GM11168 (cell line): Measurements from ENCODE around the gene OS9.

Experiments used
- in situ Hi-C: fragments of 300-500 bp; cut with MboI; formaldehyde crosslinking; loops from one replicate; pipeline ENCODE4 v1.12.0; 2022; ENCODE audit warnings: low sequenced_read_pairs; ENCODE audit not compliant: unreplicated experiment

The OS9 gene

DNA sequence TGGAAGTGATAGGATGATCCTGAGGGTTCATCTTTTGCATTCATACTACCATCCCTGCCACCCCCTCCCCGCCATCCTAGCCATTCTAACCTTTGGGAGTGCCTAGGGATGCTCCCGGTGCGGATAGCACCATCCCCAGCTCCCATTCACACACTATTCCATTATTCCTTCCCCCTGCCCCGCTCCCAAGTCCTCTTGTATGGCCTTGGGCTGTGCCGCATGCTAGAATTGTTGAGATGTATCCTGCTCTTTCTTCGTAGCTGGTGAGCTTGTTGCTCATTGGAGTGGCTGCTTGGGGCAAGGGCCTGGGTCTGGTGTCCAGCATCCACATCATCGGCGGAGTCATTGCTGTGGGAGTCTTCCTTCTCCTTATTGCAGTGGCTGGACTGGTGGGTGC, 51.6 kb downstream of the OS9 start:
- in situ Hi-C loops, result no loop called here

DNA sequence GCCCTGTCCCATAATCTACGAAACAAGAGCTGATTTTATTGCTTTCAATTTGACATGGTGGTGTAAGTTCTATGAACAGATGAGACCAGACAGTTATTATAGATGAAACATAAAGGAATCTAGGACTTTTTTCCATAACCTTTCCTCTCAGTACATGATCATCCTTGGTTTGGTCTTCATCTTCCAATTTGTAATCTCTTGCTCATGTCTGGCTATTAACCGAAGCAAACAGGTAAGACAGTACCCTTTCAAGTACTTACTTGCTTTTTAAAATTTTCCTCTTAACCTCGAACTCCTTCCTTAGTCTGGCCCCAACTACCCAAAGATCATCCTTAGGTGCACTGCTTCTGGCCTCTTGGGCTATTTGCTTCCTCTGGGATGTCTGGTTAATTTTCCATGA, 52.1 kb downstream of the OS9 start:
- in situ Hi-C loops, result no loop called here

DNA sequence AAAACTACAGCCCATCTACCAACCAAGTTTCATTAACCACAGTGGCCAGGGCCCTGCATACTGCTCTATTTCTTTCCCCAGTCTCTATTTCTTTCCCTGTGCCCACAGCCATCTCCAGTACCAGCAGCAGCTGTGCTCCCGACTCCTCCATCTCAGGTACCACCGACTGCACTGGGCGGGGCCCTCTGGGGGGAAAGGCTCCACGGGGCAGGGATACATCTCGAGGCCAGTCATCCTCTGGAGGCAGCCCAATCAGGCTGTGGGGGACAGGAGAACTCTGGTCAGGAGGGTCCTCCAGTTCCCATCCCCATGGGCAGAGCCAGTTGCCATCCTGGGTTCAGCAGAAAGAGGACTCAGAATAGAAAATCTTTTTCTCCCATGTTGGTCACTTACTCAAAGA, 55.1 kb downstream of the OS9 start:
- in situ Hi-C loops, result no loop called here

DNA sequence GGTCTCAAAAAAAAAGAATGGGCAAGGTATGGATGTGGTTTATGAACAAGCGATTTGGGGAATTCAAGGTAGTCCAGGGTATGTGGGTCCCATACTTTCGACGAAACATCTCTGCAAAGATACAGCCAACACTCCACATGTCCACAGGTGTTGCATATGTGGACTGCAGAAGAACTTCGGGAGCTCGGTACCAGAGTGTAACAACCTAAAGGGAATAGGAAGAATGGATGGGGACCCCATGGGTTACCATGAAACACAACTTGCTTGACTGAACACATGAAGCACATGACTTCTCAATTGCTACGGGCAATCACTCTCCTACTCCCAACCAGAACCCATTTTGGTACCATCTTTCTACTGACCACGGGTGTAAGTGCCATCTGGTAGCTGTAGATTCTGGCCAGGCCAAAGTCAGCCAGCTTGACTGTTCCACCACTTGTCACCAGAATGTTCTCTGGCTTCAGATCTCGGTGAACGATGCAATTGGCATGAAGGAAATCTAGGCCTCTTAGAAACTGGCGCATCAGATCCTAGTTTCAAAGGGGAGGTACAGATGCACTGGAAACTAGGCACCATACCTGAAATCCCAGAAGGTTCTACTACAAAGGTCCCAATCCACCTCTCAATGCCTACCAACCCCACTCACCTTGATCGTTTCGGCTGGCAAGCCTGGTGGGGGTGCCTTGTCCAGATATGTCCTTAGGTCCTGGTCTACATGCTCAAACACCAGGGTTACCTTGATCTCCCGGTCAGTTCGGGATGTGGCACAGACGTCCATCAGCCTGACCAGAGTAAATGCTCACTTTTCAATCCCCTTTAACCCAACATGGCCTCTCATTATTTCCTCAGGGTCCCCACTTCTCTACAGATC, 56.9 kb downstream of the OS9 start:
- in situ Hi-C loops, result no loop called here

DNA sequence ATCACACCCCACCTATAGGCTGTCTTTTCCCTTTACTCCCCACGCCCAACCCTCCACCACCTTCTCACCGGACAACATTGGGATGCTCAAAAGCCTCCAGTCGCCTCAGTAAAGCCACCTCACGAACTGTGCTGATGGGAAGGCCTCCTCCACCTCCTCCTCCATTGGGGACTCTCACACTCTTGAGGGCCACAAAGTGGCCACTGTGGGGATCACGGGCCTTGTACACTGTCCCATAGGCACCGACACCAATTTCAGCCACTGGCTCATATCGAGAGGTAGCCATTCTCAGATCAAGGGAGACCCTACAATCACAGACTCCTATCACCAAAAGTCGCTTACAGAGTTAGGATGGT, 57.5 kb downstream of the OS9 start:
- in situ Hi-C loops, result no loop called here

DNA sequence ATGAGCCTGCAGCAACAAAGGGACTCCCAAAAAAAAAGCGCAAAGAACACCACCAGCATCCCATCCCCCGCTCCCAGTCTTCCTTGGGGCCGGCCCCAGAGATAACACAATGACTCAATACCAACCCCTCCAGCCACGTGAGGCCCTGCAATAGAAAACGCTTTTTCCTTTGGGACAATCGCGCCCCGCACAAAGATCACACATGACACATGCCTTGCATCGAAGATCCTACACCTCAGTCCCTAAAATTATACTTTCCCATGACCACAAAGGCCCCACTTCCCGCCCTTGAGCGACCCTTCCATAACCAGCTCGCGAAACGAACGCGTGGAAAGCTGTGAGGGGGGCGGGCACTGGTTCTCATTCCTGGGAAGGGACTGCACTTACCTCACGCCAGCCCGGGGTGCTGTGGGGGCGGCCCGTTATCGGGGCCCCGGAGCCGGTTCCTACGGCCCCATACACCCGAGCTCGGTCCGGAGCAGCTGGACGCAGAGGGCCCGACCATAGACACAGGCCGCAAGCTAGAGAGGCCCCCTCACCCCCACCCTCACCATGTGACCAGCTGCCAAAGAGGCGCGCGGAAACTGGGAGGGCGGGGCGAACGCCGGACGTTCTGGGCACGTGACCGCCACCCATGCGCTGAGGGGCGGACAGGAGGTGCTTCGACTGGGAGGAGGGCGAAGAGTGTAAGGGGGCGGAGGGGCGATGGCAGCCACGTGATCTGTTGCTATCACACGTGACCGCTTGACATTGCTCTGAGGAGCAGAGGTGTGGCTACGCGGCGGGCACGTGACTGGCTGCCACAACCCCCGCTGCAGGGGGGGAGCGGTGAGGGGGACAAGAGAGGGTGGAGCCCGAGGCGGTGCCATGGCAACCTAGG, 58.1 kb downstream of the OS9 start, which contains the start of gene CDK4:
CDK4 (minus strand) TSS at position 523 of the 880 bp plus-strand sequence. CDS start 593 bp downstream, outside the sequence.
- in situ Hi-C loops, result no loop called here

DNA sequence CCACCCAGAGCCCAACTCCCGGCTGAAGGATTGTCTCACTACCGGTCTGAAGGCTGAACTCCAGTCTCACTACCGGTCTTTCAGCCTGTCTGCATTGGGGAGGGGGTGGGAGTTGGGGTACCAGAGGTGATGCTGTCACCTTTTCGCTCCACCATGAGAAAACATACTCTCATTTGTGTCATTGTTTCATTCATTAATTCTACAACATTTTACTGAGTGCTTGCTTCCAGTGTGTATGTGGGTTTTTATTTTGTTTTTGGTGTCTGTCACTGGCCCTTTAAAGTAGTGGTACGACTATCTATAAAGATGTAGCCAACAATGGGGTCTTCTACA, 58.7 kb downstream of the OS9 start:
- in situ Hi-C loops, result no loop called here

DNA sequence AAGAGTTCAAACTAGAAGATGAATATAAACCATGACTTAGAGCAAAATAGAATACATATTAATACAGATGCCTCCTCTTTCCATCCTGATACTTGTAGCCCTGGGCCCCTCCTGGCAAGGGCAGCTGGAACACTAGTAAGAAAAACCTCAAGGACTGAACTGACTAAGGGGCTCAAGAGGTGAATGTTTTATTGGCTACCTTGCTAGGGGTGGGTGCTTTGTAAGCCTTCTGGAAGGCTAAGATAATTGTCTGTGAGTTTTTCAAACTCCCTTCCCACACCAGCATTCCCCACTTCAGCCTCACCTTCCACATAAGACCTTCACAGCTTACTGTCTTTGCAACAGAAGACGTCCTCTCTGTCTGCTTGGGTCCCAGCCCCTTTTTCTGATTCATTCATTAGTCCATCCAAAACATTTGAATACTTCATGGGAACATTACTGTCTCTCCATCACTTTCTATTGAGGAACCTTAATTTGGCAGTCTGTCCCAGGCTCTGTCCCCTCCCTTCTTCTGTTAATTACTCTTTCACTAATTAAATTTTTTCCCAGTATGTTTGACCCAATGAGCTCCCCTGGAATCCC, 59.9 kb downstream of the OS9 start:
- in situ Hi-C loops, result no loop called here

DNA sequence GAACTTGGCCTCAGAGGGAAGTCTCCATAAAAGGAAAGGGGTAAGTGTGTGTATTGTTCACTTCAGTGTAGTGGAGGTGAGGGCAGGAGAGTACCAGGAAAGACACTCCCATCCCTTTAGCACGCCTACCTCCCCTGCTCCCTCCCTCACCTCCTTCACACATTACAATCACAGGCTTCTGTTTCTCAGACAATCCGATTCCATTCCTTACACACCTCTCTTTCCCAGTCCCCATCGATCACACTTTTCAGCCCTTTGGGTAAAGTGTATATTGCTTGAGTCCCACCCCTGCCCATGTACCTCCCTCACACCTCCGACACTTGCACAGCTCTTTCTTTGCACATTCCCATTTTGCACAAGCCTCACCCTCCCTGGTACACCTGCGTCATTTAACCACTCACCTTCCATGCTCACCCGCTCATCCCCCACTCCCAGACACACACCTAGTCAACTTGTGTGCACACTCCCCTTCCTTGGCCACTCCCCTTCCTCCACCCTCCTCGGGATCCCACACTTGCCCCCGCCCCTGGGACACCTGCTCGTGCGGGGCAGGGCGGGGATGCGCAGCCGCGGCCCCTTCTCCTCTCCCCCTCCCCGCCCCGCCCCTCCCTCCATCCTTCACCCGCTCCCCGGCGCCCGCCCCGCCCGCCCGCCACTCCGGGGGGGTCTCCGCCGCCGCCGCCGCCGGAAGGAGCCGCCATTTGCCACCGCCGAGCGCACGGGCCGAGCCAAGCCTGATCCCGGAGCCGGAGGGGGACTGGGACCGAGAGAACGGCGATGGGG, 60.7 kb downstream of the OS9 start, which contains the start of gene MARCHF9:
MARCHF9 (plus strand) TSS at position 693 of the 783 bp plus-strand sequence. CDS start 426 bp downstream, outside the sequence.
- in situ Hi-C loops, result no loop called here

DNA sequence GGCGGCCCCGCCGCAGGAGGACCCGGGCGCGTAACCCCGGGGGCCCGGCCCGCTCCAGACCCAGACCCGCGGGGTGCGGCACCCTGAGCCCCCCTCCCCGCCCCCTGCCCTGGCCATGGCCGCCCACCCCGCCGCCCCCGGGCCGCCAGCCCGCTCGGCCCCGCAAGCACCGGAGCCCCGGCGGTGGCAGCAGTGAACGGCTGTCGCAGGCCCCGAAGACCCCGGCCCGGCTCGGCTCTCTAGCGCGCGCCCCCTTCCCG, 61.2 kb downstream of the OS9 start:
- in situ Hi-C loops, result no loop called here

DNA sequence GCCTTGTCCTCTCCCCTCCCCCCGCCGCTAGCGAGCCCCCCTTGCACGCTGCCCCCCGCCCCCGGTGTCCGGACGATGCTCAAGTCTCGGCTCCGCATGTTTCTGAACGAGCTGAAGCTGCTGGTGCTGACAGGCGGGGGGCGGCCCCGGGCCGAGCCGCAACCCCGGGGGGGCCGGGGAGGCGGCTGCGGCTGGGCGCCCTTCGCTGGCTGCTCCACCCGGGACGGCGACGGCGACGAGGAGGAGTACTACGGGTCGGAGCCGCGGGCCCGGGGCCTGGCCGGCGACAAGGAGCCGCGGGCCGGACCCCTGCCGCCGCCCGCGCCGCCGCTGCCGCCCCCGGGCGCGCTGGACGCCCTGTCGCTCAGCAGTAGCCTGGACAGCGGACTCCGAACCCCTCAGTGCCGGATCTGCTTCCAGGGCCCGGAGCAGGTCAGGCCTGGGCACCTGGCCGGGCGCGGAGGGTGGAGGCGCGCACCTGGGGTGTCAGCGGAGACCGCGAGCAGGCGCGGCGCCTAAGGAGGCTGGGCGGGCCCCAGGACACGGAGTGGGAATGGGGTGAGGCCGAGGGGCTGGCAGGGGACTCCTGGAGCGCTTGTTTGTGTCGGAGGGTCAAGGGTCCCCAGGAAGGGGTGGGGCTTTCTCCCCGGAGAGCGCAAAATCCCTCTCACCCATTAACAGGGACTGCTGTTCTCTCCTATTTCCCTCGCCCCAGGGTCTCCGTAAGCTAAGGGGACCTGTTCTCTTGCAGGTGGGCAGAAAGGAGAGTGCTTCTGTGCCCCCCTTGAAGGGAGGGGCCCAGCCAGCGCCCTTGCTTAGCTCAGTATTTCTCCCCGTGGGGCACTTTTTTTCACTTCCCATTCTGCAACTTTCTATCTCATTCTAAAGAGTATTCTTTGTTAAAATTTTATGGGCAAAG, 61.8 kb downstream of the OS9 start:
- in situ Hi-C loops, result no loop called here

DNA sequence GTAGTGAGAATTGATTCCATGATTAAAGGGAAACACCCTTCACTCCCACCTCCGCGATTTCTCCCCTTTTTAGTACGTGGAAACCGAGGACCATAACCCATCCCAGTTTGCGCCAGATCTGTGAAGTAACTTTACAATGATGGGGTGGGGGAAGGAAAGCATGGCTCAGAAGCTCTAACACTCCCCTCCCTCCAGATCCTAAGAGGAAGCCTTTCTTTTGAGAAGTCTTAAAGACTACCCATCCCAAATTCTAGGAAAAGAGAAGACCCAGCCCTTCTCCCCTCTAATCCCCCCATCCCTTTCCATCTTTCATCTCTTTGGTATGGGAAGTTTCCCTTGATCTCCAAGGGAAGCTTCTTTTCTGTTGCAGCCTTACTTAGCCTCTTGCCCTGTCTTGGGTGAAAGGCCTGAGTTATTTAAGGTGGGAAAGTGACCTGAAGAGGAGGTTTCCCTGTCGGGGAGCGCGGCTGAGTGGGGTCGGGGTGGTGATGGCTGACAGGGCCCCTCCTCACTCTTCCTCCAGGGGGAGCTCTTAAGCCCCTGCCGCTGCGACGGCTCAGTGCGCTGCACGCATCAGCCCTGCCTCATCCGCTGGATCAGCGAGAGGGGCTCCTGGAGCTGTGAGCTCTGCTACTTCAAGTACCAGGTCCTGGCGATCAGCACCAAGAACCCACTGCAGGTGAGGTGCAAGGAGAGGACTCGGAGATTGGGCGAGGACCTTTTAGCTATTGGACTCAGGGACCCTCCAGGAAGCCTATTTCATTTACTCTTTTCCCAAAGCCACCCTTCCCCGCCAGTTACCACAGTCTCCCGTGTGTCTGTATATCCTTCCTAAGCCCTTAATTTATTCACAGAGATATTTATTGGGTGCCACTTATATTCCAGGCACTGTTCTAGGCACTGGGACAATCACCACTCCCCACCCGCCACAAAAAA, 62.7 kb downstream of the OS9 start:
- in situ Hi-C loops, result no loop called here

DNA sequence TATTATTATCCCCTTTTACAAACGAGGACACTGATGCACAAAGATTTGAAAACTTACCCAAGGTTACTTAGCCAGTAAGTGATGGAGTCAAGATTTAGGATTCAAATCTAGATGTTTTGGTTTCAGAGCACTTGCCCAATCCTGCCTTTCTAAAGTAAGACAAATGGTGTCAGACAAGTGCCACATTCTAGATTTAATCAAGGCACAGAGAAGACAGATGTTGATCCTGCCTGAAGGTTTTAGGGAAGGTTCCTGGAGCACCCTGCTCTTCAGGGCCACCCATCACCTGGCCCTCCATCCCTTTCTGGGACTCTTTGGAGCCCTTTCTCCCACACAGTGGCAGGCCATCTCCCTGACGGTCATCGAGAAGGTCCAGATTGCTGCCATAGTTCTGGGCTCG, 63.8 kb downstream of the OS9 start:
- in situ Hi-C loops, result no loop called here

DNA sequence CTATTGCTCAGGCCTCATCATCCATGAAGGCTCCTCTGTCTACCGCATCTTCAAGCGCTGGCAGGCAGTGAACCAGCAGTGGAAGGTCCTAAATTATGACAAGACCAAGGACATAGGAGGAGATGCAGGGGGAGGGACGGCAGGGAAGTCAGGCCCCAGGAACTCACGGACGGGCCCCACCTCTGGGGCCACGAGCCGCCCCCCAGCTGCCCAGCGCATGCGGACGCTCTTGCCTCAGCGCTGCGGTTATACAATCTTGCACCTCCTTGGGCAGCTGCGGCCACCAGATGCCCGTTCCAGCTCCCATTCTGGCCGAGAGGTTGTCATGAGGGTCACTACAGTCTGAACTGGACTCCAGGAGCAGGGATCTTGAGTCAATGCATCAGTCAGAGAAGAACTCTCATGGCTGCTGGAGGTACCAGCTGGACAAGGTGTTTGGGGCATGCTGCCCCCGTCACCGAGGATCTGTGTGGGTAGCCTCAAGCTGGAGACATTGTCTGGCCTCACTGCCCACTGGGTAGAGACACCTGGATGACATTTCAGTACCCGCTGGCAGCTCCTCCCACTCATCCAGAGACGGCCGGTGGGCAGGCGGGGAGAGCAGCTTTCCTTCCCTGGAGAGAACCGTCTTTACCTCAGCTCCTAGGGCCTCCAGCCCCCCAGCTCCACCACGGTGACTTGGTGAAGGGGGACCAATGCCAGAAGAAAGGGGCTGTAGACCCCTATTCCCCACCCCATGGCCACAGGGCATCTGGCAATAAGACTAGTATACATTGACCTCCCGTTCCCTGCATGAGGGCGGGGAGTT, 64.8 kb downstream of the OS9 start:
- in situ Hi-C loops, result no loop called here

DNA sequence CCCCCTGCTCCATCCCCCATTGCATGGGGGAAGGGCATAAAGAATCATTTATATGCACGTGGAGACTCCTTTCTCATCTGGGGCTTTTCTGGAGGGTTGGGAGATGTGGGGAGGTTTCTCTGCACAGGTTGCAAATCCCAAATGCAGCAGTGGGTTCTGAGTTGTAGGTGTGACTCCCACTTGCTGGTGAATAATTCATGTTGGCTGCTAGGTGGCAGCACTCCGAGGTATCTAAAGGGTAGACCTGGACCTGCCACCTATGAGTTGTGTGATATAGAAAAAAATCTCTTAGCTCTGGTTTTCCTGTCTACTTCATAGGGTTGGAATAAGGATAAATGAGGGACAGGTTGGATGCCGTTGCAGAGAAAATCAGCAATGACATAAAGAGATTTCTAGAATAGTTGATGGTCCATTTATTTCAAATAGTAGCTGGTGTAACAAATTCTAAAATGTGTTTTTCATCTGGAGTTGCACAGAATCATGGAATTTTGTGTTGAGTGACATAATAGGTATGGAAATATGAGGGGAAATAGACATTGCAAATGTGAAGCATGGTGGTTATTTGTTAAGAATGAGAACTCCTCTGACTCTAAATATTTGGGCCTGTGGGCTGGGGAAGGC, 65.5 kb downstream of the OS9 start:
- in situ Hi-C loops, result no loop called here

DNA sequence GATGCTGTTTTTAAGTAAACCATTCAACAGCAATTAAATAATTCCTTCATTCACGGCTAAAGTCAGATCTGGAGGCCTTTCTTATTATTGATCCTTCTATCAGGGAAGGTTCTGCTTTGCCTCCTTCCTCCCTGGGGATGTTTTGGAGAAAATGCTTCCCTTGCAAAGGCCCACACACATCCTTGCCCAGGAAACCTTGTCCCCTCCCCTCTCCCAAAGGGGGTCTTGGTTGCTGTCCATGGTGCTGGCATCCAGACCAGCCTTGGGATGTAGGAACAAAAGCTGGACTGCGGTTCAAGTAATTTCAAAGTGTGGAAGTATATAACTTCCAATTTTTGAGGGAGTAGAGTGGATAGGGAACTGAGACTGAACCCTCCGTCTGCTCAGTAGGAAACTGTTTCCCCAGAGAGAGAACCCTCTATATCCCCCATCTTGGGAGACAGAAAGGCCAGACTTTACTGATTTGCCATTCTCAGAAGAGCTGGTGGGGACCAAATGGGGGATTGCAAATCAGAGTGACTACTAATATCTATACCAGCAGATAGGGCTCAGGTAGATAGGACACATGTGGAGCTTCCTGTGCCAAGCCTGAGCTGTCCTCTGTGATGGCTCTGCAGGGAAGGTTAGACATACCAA, 66.5 kb downstream of the OS9 start:
- in situ Hi-C loops, result no loop called here
